H1 (cell line): Measurements from ENCODE around the gene RSL24D1. TPM values are rescaled to one million over a fixed set of nuclear protein-coding genes. Genes with fewer than 3 reads are reported as not detected.

Source experiments
- CTCF ChIA-PET: fragments of 300-600 bp; sonication (Branson Sonifier 250); formaldehyde crosslinking; loops from one replicate; lab custom pipeline; 2021; ENCODE audit not compliant: partially characterized antibody; lab: Charles Lee
- POLR2A ChIA-PET: fragments of 300-600 bp; sonication (Branson Sonifier 250); formaldehyde crosslinking; loops from one replicate; lab custom pipeline; 2021; ENCODE audit warnings: inconsistent platforms; ENCODE audit not compliant: partially characterized antibody; lab: Charles Lee
- DNase-seq, 2 experiments: peaks; one replicate each; pipeline versions ENCODE4 v3.0.0 to v3.0.0-alpha.2; 2010 to 2022; ENCODE audit warnings: low spot score in 2 of 2, low read depth in 1 of 2, mixed read lengths in 1 of 2
- FAIRE-seq: peaks from 2 replicates; lab custom pipeline; 2011; peaks lifted over from hg19 to GRCh38; lab: Jason Lieb, UNC
- H2AFZ ChIP-seq: 2 replicates; pipeline ENCODE4 v1.8.1; 2012; ENCODE audit warnings: low read length, inconsistent platforms
- H2AK5ac ChIP-seq: 2 replicates; pipeline ENCODE4 v1.6.1; 2013; ENCODE audit warnings: low read depth, low read length
- H2BK120ac ChIP-seq: replicated peaks from 2 replicates; pipeline ENCODE3; 2013; ENCODE audit warnings: low read depth, low read length, inconsistent platforms
- H2BK12ac ChIP-seq: 2 replicates; pipeline ENCODE4 v1.6.1; 2013; ENCODE audit warnings: low read depth, low read length
- H2BK15ac ChIP-seq: 2 replicates; pipeline ENCODE4 v1.6.1; 2013; ENCODE audit warnings: low read length
- H2BK20ac ChIP-seq: 2 replicates; pipeline ENCODE4 v1.6.1; 2013; ENCODE audit warnings: low read length
- H2BK5ac ChIP-seq: 2 replicates; pipeline ENCODE4 v1.6.1; 2013; ENCODE audit warnings: low read depth, low read length
- H3K14ac ChIP-seq: 2 replicates; pipeline ENCODE4 v1.6.1; 2013; ENCODE audit warnings: inconsistent platforms; ENCODE audit not compliant: insufficient read length
- H3K18ac ChIP-seq: 2 replicates; pipeline ENCODE4 v1.6.1; 2013; ENCODE audit warnings: low read length; ENCODE audit errors: extremely low read depth
- H3K23ac ChIP-seq: 2 replicates; pipeline ENCODE4 v1.6.1; 2013; ENCODE audit warnings: inconsistent platforms; ENCODE audit not compliant: insufficient read length
- H3K23me2 ChIP-seq: 2 replicates; pipeline ENCODE4 v1.6.1; 2013; ENCODE audit warnings: low read depth, low read length
- H3K27ac ChIP-seq: 2 replicates; pipeline ENCODE4 v1.6.1; 2011; ENCODE audit warnings: low read depth, low read length, inconsistent platforms
- H3K27me3 ChIP-seq, 4 experiments: replicated peaks in 1 of 4; 1 replicate in 1 of 4; 2 replicates in 3 of 4; pipeline versions ENCODE4 v1.6.1 to v1.8.1; 2011 to 2013; ENCODE audit warnings: low read length in 3 of 4, mild to moderate bottlenecking in 3 of 4, inconsistent platforms in 2 of 4, mixed read lengths in 2 of 4, moderate library complexity in 1 of 4; ENCODE audit not compliant: control insufficient read depth in 3 of 4, insufficient read depth in 3 of 4; ENCODE audit errors: extremely low read depth in 1 of 4
- H3K36me3 ChIP-seq, 4 experiments: 2 replicates each; pipeline versions ENCODE4 v1.6.1 to v1.8.1; 2011 to 2013; ENCODE audit warnings: mild to moderate bottlenecking in 4 of 4, low read length in 3 of 4, moderate library complexity in 2 of 4, control low read depth in 1 of 4, inconsistent platforms in 1 of 4; ENCODE audit not compliant: insufficient read depth in 4 of 4, control insufficient read depth in 2 of 4
- H3K4ac ChIP-seq: replicated peaks from 2 replicates; pipeline ENCODE3; 2013; ENCODE audit warnings: low read length, low read depth, mixed read lengths, inconsistent platforms; ENCODE audit not compliant: insufficient read length
- H3K4me1 ChIP-seq, 4 experiments: replicated peaks in 1 of 4; 1 replicate in 1 of 4; 2 replicates in 3 of 4; pipeline versions ENCODE4 v1.6.1 to v1.8.1; 2011 to 2013; ENCODE audit warnings: low read length in 3 of 4, inconsistent platforms in 2 of 4, mixed read lengths in 1 of 4; ENCODE audit not compliant: insufficient read depth in 4 of 4, control insufficient read depth in 3 of 4
- H3K4me2 ChIP-seq, 2 experiments: 2 replicates each; pipeline versions ENCODE4 v1.6.1 to v1.8.1; 2011 to 2013; ENCODE audit warnings: low read depth in 2 of 2, low read length in 2 of 2, control low read depth in 1 of 2, inconsistent platforms in 1 of 2, mild to moderate bottlenecking in 1 of 2; ENCODE audit not compliant: insufficient read depth in 1 of 2
- H3K4me3 ChIP-seq, 4 experiments: fragments of 200-600, 300-600 bp in 1 of 4; sonication (generic), shearing (Covaris generic), sonication (Bioruptor Twin) in 1 of 4; 2 replicates each; pipeline versions ENCODE4 v1.5.1 to v1.8.1; 2011 to 2016; ENCODE audit warnings: low read length in 4 of 4, low read depth in 3 of 4, control low read depth in 2 of 4, inconsistent platforms in 2 of 4, mild to moderate bottlenecking in 2 of 4, mixed read lengths in 1 of 4, moderate library complexity in 1 of 4; ENCODE audit not compliant: insufficient read depth in 2 of 4; ENCODE audit errors: extremely low read depth in 1 of 4
- H3K56ac ChIP-seq: replicated peaks from 2 replicates; pipeline ENCODE3; 2013; ENCODE audit warnings: low read depth, mild to moderate bottlenecking, mixed read lengths, low read length, inconsistent platforms; ENCODE audit not compliant: insufficient read length
- H3K79me1 ChIP-seq: 2 replicates; pipeline ENCODE4 v1.6.1; 2013; ENCODE audit warnings: low read depth, low read length, control low read depth
- H3K79me2 ChIP-seq, 2 experiments: 2 replicates each; pipeline versions ENCODE4 v1.6.1 to v1.8.1; 2012 to 2013; ENCODE audit warnings: low read length in 2 of 2, mild to moderate bottlenecking in 2 of 2, inconsistent platforms in 1 of 2; ENCODE audit not compliant: insufficient read depth in 2 of 2, control insufficient read depth in 1 of 2
- H3K9ac ChIP-seq, 4 experiments: replicated peaks in 1 of 4; 1 replicate in 1 of 4; 2 replicates in 3 of 4; pipeline versions ENCODE4 v1.6.1 to v1.8.1; 2011 to 2013; ENCODE audit warnings: low read depth in 3 of 4, low read length in 3 of 4, control low read depth in 2 of 4, mild to moderate bottlenecking in 2 of 4, moderate library complexity in 2 of 4, inconsistent platforms in 1 of 4; ENCODE audit errors: extremely low read depth in 1 of 4
- H3K9me3 ChIP-seq, 2 experiments: 2 replicates each; pipeline versions ENCODE4 v1.6.1 to v1.8.1; 2012 to 2013; ENCODE audit warnings: mild to moderate bottlenecking in 2 of 2, moderate library complexity in 2 of 2, control low read depth in 1 of 2, inconsistent platforms in 1 of 2, low read depth in 1 of 2, low read length in 1 of 2, mixed read lengths in 1 of 2; ENCODE audit not compliant: insufficient read depth in 2 of 2
- H4K20me1 ChIP-seq, 2 experiments: replicated peaks in 1 of 2; 2 replicates each; pipeline versions ENCODE3 to v1.8.1; 2011 to 2013; ENCODE audit warnings: inconsistent platforms in 2 of 2, low read length in 2 of 2, mild to moderate bottlenecking in 1 of 2; ENCODE audit not compliant: insufficient read depth in 2 of 2, control insufficient read depth in 1 of 2
- H4K5ac ChIP-seq: 2 replicates; pipeline ENCODE4 v1.6.1; 2013; ENCODE audit warnings: low read length, low read depth, mixed read lengths, inconsistent platforms; ENCODE audit not compliant: insufficient read length
- H4K8ac ChIP-seq: 2 replicates; pipeline ENCODE4 v1.8.0; 2013; ENCODE audit warnings: mild to moderate bottlenecking, moderate library complexity, low read length, inconsistent platforms; ENCODE audit not compliant: insufficient read depth; ENCODE audit errors: extremely low read depth
- H4K91ac ChIP-seq: replicated peaks from 2 replicates; pipeline ENCODE3; 2013; ENCODE audit warnings: low read length, mixed read lengths, inconsistent platforms; ENCODE audit not compliant: insufficient read length
- ASH2L ChIP-seq: fragments of 200-600, 300-600 bp; sonication (generic); IDR thresholded peaks from one replicate; pipeline ENCODE4 v1.7.1; 2017; ENCODE audit warnings: low read length
- BRCA1 ChIP-seq: IDR thresholded peaks from 2 replicates; pipeline ENCODE4 v1.6.1; 2012; ENCODE audit warnings: low read depth, low read length, improper control_type of control experiment
- CTBP2 ChIP-seq: IDR thresholded peaks from 2 replicates; pipeline ENCODE4 v1.7.0; 2011; ENCODE audit warnings: borderline replicate concordance, mild to moderate bottlenecking, moderate library complexity, mixed read lengths, low read length; ENCODE audit not compliant: insufficient read depth, insufficient read length
- RNF2 ChIP-seq: fragments of 200-900, 300-1000 bp; sonication (generic); IDR thresholded peaks from 2 replicates; pipeline ENCODE4 v1.7.1; 2016; ENCODE audit warnings: borderline replicate concordance, low read depth, mild to moderate bottlenecking, antibody characterized with exemption, low read length; ENCODE audit not compliant: poor library complexity, severe bottlenecking; ENCODE audit errors: missing control alignments
- SP1 ChIP-seq: IDR thresholded peaks from 2 replicates; pipeline ENCODE4 v1.6.1; 2011; ENCODE audit warnings: low read depth, low read length
- ZNF274 ChIP-seq: IDR thresholded peaks from 2 replicates; pipeline ENCODE4 v1.7.0; 2012; ENCODE audit warnings: low read length, borderline replicate concordance; ENCODE audit errors: extremely low read depth
- WGBS, 2 experiments: shearing (Covaris generic) in 1 of 2; methylation state at CpG; one replicate each; pipeline versions ENCODE4 v1.1.6 to v1.1.7; 2013 to 2015; ENCODE audit warnings: low lambda C conversion rate in 2 of 2, mixed read lengths in 2 of 2, inconsistent platforms in 1 of 2, low coverage in 1 of 2, missing lambda C conversion rate in 1 of 2; ENCODE audit not compliant: insufficient replicate concordance in 2 of 2, insufficient coverage in 1 of 2, insufficient read length in 1 of 2; ENCODE audit errors: extremely low coverage in 1 of 2, missing lambda C conversion rate in 1 of 2; 5-methylcytosine and 5-hydroxymethylcytosine counted together
- polyA plus RNA-seq, 7 experiments: library from polyadenylated mRNA; depleted of rRNA in 3 of 7; stranded (reverse) in 5 of 7; unstranded in 2 of 7; fragments of >200 nt in 5 of 7; fragments of 200-250 nt in 2 of 7; gene quantifications; 1 replicate in 5 of 7; 2 replicates in 1 of 7; 4 replicates in 1 of 7; pipeline versions ENCODE4 v1.2.1 to v1.2.3, GENCODE V29; 2011 to 2013; ENCODE audit warnings: missing spikeins in 2 of 7, mixed read lengths in 2 of 7
- total RNA-seq: library from RNA; stranded (reverse); fragmentation: NEBNext Ultra II Directional; extraction: Animal tissue kit (Norgen Biotek cat#: 25700); gene quantifications from 2 replicates; pipeline ENCODE4 v1.2.1, GENCODE V29; 2021

Gene RSL24D1
- total and polyA plus RNA-seq, 2 of the 8 experiments (the other 6 are each of a cell fraction or from before 2014, with no cell fraction given), result 45.7 to 130 TPM

GRCh38 chr15:55198706-55199105 is 2.0 kb upstream of the RSL24D1 start:
- Histone ChIP-seq H3K23ac (no peak overlapping the region), H3K9ac (no peak overlapping the region), H4K20me1 (peaks cover 2 to 8% of the 10 kb centered on the region in 2 experiments), H3K4me1 (peaks cover 0 to 4% (median 0%) of the 10 kb centered on the region in 4 experiments; a peak in 3 of 7 replicates), H3K36me3 (peaks cover 0 to 15% (median 0%) of the 10 kb centered on the region in 4 experiments; a peak in 3 of 8 replicates), H4K91ac (no peak overlapping the region), H3K56ac (no peak overlapping the region), H2BK12ac (no peak overlapping the region), H3K79me1 (no peaks in the 10 kb centered on the region), H3K9me3 (0 out of 4 replicates have a peak, but pooled peaks cover 0 to 2% of the 10 kb centered on the region in 2 experiments), H3K23me2 (peaks cover 5% of the 10 kb centered on the region), H2AFZ (no peak overlapping the region), H2BK120ac (no peak overlapping the region), H3K4me3 (no peak overlapping the region), H4K5ac (no peak overlapping the region), H3K14ac (no peak overlapping the region), H2BK20ac (no peak overlapping the region), H2AK5ac (no peak overlapping the region), H3K18ac (no peak overlapping the region), H2BK5ac (no peak overlapping the region), H3K79me2 (peaks cover 28 to 32% of the 10 kb centered on the region in 2 experiments), H2BK15ac (no peak overlapping the region), H3K27ac (no peak overlapping the region), H3K4me2 (no peak overlapping the region), H3K4ac (no peak overlapping the region), H4K8ac (no peak overlapping the region), H3K27me3 (no peaks in the 10 kb centered on the region; a peak in 1 of 7 replicates)
- no peak for DNase-seq
- FAIRE-seq, result no peak
- ChIA-PET POLR2A (interaction anchor here (2.4 kb wide), 1 partner anchor 19 kb away, joined by 17 read pairs; no protein-coding TSS in a partner anchor), CTCF (interaction anchor here (0.6 to 2.5 kb wide), 2 partner anchors 237 to 409 kb away, joined by 3 to 6 read pairs; no protein-coding TSS in a partner anchor)
- 83% methylated on average over 3 of the region's 3 CpGs; no CpG with 5 or more reads in 1 of the 2 experiments for WGBS, 2 experiments
- TF ChIP-seq ASH2L, result no peak
- no peak for TF ChIP-seq BRCA1
- no peak for TF ChIP-seq SP1
- TF ChIP-seq ZNF274, result no peak
- no peak for TF ChIP-seq CTBP2
- TF ChIP-seq RNF2, result no peak
